Fibroblast of skin of back (primary cell): ENCODE results near the gene PARK7.

Experiments
- DNase-seq: peaks from one replicate; pipeline ENCODE4 v3.0.0-alpha.2; 2013

PARK7 gene

GRCh38 chr1:8025061-8025670 lies 63.7 kb downstream of the PARK7 start:
- DNase-seq: no peak

DNA sequence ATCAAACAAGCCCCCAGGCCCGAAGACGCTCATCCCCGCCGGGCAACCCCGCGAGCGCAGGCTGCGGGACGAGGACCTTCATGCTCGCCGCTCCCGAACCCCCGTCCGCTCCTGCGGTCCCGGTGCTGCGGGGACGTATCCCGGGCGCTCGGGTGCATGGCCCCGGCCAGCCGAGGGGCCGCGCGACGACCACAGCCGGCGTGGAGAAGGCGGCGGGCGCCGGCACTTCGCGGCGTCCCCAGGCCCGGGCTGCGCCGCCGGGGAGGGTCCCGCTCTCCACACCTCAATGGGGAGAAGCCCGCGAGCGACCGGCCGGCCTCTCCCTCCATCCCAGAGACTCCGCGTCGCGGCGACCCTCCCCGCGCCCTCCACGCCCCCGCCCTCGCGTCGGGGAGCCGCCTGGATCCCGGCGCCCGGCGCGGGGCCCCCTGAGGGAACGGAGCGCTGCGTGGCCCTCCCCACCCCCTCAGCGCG lies 64.2 kb downstream of the PARK7 start:
- no peak for DNase-seq

DNA sequence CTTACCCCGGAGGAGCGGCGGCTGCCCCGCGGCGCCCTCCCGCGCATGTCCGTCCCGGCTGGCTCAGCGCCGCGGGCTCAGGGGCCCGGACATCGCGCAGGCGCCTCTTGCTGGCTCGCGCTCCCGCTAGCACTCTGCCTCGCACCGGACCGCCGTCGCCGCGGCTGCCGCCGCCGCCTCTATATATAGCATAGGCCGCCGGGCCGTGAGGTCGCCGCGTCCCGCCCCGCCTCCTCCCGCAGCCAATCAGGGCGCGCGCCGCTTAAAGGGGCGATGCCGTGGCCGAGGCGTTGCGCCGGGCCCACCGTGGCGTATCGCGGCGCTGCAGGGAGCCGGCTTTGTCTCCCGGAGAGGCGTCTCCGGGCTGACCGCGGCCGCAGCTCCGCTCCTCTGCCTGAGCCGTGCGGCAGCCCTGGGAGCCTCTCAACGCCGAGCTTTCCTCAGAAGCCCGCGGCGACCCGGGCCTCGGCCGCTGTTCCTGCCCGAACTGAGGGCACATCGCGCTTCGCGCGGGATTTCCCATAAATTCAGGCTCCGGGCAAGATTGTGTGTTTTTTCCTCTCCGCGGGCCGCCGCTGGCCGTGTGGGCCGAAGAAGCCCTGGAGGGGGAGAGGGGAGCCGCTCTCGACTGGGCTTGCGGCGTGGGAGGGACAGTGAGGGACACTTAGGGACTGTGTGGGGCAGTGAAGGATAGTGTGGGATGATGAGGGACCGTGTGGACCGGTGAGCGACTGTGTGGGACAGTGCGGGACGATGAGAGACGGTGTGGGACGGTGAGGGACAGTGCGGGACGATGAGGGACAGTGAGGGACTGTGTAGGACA lies 64.9 kb downstream of the PARK7 start, which contains the start of gene ERRFI1:
Gene ERRFI1, minus strand, starts transcription at position 157 of the 823 bp plus-strand sequence. CDS start 10,690 bp downstream, outside the sequence.
- peak; percentile 94 for DNase-seq

DNA sequence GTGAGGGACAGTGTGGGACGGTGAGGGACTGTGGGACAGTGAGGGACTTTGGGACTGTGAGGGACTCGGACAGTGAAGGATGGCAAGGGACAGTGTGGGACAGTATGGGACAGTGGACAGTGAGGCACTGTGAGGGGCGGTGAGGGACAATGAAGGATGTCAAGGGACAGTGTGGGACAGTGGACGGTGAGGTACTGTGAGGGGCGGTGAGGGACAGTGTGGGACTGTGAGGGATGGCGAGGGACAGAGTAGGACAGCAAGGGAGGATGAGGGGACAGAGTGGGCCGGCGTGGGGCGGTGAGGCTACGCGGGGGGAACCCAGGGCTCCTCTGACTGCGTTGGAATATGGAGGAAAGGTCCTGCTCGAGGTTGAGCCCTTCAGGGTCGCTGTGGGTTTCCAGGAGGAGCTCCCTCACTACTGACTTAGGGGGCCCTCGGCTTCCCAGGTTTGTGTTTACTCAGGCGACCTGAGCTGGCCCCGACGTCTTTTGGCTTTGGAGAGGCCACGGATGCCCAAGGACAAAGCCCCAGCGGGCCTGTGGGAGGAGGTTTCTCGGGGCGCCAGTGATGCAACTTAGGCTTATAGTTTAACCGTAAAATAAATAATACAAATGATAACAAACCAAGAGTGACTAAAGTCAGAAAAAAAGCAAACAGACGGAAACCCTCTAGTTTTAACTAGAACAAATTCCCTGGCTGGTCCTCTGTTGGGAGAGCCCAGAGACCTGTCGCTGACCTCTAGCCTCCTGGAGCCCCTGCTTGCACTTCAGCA lies 65.7 kb downstream of the PARK7 start:
- DNase-seq: peak; percentile 73

DNA sequence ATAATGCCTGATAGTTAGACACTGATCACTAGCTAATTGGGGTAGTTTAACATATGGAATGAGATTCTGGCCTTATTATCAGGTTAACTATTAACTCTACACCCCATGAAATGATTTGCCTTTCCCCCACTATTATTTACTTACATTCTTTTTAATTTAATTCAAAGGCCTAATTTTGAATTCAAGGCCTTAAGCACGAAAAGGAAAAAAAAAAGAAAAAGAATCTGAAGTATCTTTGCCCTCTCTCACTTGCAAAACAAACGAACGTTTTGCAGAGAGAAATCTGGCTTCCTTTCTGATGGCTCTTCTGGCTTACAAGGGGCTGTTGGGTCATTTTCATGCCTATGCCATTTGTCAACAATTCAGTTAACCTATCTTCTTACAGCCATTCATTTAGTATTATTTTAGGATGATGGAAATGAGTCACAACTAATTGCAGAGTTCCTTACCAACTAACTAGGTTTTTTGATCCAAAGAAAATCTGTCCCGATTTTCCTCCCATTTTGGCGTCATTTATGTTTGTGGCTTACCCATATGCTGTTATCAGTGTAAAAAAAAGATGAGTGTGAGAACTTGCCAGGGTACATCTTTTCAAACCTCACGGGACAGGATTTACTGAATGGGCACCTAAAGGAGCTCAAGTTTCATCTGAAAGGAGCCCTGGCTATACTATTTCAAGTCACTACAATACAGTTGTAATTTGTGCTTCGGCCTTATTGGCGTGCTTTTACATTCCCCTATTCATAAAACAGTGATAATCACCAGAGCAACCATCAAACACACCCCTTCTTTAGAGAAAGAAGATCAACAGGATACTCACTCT lies 66.4 kb downstream of the PARK7 start:
- peak; percentile 95 for DNase-seq

GRCh38 chr1:8028571-8028910 lies 67.0 kb downstream of the PARK7 start:
- no peak for DNase-seq

- peak; percentile 63 for DNase-seq
Observed at GRCh38 chr1:8031176-8031785, 69.8 kb downstream of the PARK7 start.

DNA sequence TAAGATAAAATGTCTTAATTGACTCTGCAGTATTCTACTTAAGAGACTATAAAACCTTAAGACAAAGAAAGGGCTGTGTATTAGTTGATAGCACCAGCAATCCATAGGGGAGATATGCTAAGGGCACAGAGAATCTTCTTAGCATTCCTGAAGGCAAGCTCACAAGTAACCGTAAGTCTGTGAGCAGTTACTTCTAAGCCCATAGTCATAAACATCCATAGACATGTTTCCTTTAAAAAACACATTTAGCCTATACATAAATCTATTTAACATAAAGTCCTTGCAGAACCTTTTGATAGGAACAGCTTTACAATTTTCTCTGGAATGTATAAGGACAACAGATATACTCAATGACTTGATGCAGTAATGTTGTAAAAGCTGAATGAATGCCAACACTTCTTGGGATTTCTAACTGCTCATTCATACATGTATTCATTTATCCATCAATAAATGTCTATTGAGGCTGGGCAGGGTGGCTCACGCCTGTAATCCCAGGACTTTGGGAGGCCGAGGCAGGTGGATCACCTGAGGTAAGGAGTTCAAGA lies 70.9 kb downstream of the PARK7 start:
- DNase-seq: peak; percentile 65

DNA sequence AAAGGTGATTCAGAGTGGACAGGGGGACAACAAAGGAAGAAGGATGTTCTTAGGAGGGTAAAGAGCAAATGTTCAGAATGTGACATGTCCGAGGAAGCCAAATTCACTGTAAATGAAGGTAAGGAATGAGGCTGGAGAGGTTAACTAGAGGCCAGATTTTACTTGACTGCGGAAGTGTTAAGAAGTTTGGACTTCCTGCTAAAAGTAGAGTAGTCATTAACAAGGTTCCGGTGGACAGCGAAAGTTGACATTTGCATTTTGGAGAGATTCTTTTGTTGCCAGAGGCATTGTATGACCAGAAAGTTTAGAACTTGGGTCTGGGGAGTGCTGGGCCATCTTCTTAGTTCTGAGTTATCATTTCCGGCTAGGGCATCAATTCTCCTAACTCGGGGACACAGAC lies 71.8 kb downstream of the PARK7 start:
- no peak for DNase-seq
